GF-D8 (cell line): ENCODE results near the gene TSPYL1.
"Not testable (repeated sequence)": the region's sequence is repeated elsewhere in the genome, so short reads cannot be mapped to it uniquely, and the experiment has no call there.

Experiments
- DNase-seq: peaks from one replicate; lab custom pipeline; 2025; lab: John Stamatoyannopoulos, UW

TSPYL1 gene

DNA sequence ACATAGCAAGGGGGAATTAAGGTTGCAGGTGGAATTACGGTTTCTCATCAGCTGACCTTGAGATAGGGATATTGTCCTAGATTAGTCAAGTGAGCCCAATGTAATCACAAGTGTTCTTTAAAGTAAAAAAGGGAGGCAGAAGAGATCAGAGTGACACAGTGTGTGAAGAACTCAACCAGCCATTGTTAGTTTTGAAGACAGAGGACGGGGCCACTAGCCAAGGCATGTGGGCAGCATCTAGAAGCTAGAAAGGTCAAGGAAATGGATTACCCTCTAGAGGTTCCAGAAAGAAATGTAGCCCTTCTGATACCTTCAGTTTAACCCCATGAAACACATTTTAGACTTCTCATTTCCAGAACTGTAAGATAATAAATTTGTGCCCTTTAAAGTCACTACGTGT lies 18.5 kb upstream of the TSPYL1 start:
- DNase-seq: no peak

DNA sequence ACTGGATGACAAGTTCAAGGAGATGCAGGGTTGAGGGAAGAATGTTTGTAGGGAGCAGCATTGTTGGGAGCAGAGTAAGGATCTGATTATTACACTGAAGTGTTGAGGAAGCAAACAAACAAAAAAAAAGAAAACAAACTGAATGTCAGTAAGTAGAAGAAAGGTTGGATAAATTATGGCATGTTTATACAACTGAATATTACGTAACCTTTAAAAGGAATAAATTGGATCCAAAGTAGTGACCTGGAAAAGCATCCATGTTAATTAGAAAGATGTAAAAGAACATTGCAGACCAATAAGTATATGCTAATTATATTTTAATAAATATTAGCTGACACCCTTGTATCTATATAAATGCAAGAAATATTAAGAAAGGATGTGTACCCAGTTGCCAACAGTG lies 12.8 kb upstream of the TSPYL1 start:
- DNase-seq: no peak

DNA sequence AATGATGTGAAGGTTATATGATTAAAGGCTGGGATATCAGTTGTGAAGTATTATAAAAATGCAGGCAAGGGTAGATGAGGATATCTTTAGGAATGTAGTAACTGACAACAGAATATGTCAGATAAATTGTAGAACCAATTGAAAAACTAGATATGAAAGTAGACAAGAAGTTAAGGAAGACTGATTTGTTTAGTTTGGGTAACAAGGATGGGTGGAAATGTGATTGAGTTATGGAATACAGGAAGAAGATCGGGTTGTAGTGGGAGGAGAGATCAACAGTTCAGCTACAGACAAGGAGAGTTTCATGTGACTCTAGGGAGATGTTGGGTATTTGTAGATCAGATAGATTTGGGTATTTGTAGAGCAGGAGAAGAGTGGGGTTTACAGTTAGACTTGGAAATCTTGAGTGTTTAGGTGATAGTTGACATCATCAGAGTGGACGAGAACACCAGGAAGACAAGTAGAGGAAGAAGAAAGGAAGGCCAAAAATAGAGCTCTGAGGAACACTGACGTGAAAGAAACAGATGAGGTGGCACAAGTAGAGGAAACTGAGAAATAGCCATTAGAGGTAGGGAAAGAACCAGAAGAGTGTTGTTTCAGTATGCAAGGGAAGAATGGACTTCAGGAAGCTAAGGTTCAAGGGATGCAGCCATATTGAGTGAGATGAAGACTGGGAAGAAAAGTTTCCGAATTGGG lies 12.1 kb upstream of the TSPYL1 start:
- no peak for DNase-seq

DNA sequence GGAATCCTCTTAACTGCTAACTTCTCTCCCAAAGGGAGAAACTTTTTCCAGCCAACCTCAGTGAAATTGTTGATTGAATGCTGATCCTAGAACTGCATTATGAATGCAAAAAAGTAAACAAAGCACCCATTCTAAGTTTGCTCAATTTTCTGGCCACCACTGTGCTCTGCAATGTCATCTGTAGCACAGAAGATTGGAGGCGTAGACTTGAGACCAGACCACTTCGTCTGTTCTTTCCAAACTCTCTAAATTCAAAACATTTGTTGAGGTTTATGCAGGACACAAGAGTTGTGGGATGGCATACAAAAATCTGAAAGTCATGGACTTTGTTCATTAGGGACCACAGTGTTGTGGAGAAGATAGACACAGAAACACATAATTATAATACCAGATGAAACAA lies 11.1 kb upstream of the TSPYL1 start:
- DNase-seq: no peak

DNA sequence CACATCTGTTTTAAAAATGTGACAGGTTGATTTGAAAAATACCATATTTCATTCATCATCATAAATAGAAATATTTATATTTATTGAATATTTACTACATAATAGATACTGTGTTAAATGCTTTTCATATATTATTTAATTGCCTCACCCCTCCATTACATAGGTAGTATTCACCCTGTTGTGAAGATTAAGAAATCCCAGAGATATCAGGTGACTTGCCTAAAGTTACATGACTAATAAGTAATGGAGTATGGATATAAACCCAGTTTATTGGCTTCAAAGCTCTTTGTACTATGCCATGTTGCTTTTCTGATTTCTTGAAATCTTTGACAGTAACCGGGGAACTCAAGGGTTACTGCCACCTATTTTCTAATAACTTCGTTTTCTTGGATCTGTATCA lies 10.1 kb upstream of the TSPYL1 start:
- DNase-seq: no peak

DNA sequence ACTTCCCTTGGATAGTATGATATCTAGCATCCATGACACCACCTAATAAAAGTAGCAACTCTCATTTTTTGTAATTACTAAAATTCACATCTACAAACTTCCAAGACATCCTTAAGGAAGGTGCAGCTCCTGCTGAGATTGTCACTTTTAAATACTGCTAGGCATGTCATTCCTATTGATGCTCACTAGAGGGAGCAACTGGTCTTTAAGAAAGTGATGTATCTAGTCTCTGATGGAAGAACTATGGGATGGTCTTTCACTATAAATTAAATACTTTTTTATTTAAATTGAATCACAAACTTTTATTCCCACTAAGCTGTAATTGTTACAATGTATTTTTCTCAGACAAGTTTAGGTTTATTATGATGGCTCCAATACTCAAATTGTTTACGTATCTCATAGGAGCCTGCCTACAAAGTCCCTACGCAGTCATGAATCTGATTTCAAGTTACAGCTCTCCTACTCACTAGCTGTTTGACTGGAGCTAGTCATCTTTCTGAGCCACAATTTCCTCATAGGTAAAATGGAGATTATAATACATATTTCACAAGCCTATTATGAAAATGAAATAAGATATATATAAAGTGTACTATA lies 8.1 kb upstream of the TSPYL1 start:
- peak; percentile 26 for DNase-seq

DNA sequence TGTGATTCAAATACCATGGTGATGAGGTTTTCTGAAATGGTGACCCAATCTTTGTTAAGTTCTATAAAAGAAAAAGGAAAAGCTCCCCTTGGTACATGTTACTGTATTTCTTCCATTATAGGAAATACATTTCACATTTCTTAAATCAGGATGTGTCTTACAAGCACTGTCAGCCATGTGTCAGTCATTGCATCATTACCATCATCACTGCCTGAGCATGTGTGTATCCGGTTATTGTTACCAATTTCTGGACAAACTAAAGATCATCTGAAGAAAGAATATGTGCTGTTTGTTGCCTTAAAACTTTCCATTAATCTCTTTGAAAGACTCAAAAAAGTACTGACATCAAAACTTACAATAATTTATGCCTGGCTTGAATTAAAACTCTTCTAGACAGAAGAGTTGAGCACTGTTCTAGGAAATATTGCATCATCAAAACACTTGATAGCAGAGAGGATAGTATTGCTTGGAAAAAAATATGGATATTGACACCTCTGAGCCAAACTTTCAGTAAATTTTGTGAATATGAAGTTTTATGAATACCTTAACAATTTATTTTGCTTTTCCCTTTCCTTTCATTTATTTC lies 7.1 kb upstream of the TSPYL1 start:
- no peak for DNase-seq

DNA sequence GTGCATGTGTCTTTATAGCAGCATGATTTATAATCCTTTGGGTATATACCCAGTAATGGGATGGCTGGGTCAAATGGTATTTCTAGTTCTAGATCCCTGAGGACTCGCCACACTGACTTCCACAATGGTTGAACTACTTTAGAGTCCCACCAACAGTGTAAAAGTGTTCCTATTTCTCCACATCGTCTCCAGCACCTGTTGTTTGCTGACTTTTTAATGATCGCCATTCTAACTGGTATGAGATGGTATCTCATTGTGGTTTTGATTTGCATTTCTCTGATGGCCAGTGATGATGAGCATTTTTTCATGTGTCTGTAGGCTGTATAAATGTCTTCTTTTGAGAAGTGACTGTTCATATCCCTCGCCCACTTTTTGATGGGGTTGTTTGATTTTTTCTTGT lies 5.3 kb upstream of the TSPYL1 start:
- DNase-seq: not testable (repeated sequence)

DNA sequence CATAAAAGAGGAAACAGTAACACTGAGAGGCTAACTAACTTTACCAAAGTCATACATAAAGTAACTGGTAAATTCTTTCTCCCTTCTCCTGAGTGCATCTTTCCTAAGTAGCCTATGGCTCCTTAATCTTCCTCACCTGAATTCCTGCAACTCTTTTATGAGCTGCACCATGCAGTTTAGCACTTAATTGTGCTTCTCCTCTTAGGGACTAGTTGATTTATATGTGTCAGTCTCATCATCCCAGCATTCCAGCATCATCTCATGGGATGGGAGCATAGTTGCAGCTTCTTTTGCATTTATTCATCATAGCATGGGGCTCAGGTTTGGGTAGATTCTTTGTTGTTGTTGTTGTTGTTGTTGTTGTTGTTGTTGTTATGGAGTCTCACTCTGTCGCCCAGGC lies 3.5 kb upstream of the TSPYL1 start:
- no peak for DNase-seq

DNA sequence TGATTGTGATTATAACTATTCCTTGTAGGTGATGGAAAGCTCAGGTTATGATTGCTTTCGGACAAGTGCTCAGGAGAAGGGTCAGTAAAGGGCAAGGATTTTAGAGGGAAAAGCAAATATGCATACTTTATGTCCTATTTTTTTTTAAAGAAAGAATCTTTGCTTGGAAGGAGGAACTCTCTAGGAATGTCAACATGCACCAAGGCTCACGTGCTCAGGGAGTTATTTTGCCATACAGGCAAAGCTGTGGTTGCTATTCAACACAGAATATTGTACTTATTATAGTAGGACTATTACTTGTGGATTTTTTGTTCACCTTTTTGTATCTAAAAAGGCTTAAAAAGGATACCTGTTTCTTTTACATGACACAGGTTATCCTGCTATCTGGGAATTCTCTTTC lies 3.0 kb upstream of the TSPYL1 start:
- DNase-seq: no peak

DNA sequence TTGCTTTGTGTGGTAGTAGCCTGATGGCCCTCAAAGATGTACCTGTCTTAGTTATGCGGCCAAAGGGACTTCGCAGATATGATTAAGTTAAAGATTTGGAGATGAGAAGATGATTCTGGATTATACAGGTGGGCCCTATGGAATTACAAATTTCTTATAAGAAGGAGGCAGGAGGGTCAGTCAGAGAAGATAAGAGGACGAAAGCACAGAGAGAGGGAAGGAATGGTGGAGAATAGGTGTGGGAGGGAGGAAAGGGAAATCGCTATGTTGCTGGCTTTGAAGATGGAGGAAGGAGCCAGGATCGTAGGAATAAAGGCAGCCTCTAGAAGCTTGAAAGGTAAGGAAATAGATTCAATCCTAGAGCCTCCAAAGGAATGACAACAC lies 1.2 kb upstream of the TSPYL1 start:
- no peak for DNase-seq

DNA sequence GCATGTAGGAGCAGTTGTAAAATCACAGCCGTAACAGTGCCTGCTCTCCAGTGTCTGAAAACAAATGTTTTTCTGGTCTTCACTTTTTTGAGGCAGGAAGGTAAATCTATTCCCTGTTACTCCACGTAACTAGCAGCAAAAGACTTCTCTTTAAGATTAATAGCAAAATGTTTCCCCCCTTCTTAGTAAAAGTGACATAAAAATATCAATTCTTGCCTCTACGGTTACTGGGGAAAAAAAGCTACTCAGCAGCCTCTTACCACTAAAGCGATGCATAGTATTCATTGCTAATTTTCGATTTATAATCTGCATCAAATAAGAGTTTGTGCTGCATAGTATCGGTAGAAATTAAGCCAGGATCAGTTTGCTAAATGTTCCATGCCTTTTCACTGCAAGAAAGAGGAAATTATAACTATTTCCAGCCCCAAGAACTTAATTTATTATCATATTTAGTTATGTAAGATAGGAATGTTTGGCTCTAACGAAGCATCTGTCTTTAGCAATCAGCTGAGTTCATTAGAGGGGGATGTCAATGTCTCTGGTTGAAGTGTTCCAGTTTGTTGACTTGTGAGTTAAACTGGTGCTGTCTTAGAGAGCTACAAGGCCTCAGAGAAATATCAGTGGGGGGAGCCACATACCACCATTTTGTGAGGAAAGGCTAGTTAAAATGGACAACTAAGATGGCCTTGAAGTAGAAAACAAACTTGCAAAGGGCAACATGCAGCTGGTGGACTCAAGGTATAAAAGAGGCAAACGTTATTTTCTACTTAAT lies 617 bp upstream of the TSPYL1 start:
- no peak for DNase-seq

DNA sequence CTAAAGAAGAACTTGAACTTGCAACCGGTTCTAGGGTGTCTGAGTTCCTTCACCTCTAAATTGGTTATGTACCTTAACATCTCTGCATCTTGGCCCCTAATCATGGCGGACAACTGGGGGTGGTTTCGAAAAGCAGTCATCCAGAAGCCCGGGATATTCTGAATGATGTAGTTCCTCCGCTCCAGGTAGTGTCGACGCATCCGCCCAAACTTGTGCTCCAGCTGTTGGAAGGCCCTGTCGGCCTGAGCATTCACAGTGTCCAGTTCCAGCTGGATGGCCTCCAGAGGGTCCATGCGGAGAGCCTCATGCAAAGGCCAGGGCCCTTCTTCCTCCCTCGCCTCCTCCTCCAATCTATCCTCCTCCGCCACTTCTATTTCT lies 887 bp downstream of the TSPYL1 start:
- no peak for DNase-seq

DNA sequence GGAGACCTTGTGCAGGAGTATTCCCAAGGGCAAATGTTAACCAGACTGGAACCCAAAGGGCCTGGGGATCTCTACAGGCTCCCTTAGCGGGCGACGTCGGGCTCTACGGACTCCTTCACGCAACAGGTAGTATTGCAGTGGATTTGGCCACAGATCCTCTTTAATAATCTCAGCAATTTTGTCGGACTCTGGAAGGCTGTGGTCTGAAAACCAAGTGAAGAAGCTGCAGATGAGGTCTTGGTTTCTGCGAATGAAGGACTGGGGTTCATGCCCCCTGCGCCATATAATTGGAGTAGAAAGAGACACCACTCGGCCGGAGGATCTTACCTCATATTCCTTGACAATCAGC lies 1.3 kb downstream of the TSPYL1 start:
- DNase-seq: no peak

DNA sequence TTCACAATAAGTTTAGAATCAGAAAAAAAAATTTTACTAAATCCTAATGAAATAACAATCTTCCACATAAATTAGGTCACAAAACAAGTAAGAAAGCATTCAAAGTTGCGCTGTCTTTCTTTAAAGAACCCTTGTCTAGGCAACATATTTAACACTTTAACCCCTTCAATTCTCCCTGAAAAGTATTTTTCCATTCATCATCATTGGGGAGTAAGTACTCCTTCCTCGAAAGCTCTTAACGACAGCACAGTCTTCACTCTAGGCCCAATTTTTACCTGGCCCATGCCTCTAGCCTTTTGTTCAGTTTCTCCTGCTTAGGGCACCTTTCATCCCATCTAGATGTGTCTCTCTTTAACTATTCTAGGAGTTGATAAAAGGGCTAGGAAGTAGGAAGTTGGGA lies 2.6 kb downstream of the TSPYL1 start:
- no peak for DNase-seq

DNA sequence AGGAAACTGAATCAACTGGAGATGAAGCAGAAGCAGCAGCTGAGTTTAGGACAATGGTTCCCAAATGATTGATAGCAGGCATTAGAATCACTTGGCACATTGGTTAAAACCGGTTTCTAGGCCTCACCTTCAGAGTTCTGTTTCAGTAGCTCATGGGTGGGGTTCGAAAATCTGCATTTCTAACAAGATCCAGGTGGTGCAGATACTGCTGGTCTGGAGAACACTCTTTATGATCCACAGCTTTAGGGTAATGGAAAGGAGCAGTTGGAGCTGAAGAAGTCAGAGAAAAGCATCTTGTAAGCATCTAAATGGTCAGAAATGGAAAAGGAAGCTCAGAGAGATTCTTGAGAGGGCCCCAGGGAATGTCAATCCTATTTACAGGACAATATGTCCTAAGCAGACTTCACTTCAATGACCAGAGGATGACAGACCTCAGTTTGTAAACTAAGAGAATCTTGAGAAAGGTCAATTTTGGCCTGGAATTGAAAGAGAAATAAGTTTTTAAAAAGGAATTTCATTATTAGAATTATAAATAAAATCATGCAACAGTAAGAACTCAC lies 8.5 kb downstream of the TSPYL1 start:
- no peak for DNase-seq

DNA sequence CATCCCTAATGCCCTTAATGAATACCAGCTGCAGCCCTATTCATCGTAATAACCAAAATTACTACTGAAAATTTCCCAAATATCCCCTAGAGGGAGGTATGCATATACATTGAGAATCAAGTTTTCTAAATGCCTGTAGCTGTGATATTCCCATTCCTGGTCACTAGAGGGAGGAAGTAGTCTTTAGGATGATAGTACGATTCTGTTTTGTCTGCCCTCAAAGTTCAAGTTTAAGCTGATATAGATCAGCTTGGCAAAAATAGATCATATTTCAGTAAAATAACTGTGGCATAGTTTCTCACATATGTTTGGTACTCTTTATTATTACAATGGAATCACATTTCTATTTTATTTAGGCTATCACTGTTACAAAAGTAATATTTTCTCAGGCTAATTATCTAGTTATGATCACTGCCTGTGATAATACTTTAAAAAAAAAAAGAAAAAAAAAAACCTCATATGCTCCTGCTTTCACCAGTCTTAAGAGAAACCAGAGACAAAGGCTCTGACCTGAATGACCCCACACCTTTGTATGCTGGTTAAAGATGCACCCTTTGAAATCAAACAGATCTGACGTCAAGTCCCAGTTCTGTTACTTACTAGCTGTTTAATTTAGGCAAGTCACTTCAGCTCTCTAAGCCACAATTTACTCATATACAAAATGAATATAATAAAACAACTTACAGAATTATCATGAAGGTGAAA lies 11.0 kb downstream of the TSPYL1 start:
- peak; percentile 71 for DNase-seq

DNA sequence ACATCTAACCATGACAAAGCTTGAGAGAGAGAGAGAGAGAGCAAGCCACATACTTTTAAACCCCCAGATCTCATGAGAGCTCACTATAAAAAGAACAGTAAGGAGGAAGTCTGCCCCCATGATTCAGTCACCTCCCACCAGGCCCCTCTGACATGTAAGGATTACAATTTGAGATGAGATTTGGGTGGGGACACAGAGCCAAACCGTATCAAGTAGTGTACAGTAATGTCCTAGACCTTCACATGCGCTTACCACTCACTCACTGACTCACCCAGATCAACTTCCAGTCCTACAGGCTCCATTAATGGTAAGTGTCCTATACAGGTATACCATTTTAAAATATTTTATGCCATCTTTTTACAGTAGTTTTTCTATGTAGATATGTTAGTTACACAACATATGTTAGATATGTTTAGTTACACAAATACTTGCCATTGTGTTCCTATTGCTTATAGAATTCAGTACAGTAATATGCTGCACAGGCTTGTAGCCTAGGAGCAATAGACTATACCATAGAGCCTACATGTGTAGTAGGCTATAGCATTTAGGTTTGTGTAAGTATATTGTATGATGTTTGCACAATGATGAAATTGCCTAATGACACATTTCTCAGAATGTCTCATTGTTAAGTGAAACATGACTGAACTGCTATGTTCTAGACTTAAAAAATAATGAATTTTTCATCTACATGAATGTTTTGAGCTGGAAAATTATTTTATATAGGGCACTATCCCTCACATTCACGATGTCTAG lies 11.7 kb downstream of the TSPYL1 start:
- no peak for DNase-seq

DNA sequence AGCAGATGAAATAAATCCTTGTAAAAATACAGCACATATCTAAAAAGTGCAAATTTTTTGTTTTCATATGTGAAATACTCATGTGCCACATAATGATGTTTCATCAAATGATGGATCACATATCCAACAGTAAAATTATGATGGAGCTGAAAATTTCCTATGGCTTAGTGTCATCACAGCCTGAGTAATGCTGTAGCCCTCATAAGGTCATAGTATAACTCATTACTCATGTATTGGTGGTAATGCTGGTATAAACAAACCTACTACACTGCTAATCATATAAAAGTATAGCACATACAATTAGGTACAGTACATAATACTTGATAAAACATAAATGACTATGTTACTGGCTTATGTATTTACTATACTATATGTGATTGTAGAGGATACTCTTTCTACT lies 12.9 kb downstream of the TSPYL1 start:
- DNase-seq: no peak

DNA sequence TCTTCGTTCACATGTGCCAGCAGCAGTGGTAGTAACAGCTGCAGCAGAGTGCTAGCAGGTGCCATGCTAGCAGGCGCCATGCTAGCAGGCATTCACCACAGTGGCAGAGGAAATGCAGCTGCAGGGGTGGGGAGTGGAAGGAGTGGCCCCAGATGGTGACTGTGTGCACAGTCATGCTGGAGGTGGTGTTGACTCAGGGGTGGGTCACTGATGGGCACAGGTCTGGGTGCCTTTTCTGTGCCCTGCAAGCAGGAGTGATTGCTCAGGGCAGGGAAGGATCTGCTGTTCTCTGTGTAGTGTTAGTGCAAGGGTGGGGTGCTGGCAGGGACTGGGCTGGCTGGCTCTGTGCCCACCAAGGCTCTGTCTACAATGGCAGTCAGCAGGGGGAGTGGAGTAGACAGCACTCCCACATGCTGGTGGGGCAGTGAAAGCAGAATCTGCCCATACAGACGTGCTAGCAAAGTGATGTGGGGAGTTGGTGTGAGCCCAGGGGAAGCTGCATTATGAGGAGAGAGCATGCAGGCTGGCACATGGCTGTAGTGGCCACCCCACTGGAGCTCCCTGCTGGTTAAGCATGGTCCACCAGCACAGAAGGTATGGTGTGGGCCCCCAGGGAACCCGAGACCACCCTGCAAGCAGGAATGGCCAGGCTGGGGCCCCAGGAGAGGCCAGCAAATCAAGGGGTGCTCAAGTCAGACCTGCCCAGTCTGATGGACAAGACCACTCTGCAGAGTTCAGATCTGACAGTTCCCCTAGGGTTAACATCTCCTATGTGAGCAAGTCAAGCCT lies 14.5 kb downstream of the TSPYL1 start:
- no peak for DNase-seq

DNA sequence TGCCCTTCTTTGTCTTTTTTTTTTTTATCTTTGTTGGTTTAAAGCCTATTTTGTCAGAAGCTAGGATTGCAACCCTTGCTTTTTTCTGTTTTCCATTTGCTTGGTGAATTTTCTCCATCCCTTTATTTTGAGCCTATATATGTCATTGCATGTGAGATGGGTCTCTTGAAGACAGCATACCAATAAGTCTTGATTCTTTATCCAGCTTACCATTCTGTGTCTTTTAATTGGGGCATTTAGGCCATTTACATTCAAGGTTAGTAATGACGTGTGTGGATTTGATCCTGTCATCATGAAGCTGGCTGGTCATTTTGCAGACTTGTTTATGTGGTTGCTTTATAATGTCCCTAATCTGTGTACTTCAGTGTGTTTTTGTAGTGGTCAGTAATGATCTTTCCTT lies 16.4 kb downstream of the TSPYL1 start:
- DNase-seq: no peak
